Keratinocyte (primary cell): ENCODE data around the gene SPSB2.

ENCODE experiments used
- CTCF ChIP-seq, 3 experiments: IDR thresholded peaks in 1 of 3; conservative IDR thresholded peaks in 1 of 3; optimal IDR thresholded peaks in 1 of 3; 2 replicates in 2 of 3; 3 replicates in 1 of 3; pipeline versions ENCODE3 to v1.5.1; 2011; ENCODE audit warnings: low read length in 3 of 3, mild to moderate bottlenecking in 3 of 3, moderate library complexity in 2 of 3, control low read depth in 1 of 3, inconsistent platforms in 1 of 3; ENCODE audit not compliant: insufficient read depth in 2 of 3; ENCODE audit errors: extremely low read depth in 1 of 3
- EZH2 ChIP-seq: IDR thresholded peaks from one replicate; pipeline ENCODE4 v1.6.1; 2012; ENCODE audit warnings: inconsistent platforms, mild to moderate bottlenecking, low read length, moderate library complexity

- TF ChIP-seq CTCF (optimal IDR thresholded peaks at IDR 0.05 in 1 of 3, IDR thresholded peaks at IDR 0.05 in 1 of 3, conservative IDR thresholded peaks at IDR 0.05 in 1 of 3; ENCODE audit: extremely low read depth in 1 of 3, insufficient read depth in 2 of 3, low read length in 3 of 3), result no peak
- no peak for TF ChIP-seq EZH2
Measured at GRCh38 chr12:6887460-6887859, 14.4 kb upstream of the SPSB2 start.
